Thoracic aorta (tissue), 2 donors: ENCODE measurements around the gene COL13A1. TPM values are rescaled to one million over a fixed set of nuclear protein-coding genes. Genes with fewer than 3 reads are reported as not detected.

Experiments used
- ATAC-seq: fragments of 150-250 bp; one replicate; pipeline ENCODE4 v1.8.0; 2017; ENCODE audit warnings: low read depth; ENCODE audit not compliant: insufficient number of reproducible peaks, low FRiP score
- DNase-seq: peaks from one replicate; pipeline ENCODE4 v3.0.0-alpha.2; 2020; ENCODE audit warnings: low spot score
- H3K27ac ChIP-seq, 2 donors: fragments of 200-600 bp; sonication (generic); 1 replicate in 1 of 2; 2 replicates in 1 of 2; pipeline ENCODE4 v1.5.1; 2016; ENCODE audit warnings: mild to moderate bottlenecking in 2 of 2, moderate library complexity in 2 of 2
- H3K27me3 ChIP-seq: fragments of 200-600 bp; sonication (generic); replicated peaks from 2 replicates; pipeline ENCODE4 v1.6.0; 2016; ENCODE audit warnings: mild to moderate bottlenecking; ENCODE audit not compliant: insufficient read depth
- H3K36me3 ChIP-seq: fragments of 200-600 bp; sonication (generic); one replicate; pipeline ENCODE4 v1.5.1; 2016
- H3K4me1 ChIP-seq, 2 donors: fragments of 200-600 bp; sonication (generic); 1 replicate in 1 of 2; 2 replicates in 1 of 2; pipeline versions ENCODE4 v1.5.1 to v1.6.0; 2016; ENCODE audit warnings: low read depth in 2 of 2, mild to moderate bottlenecking in 1 of 2; ENCODE audit not compliant: control insufficient read depth in 1 of 2
- H3K4me3 ChIP-seq: fragments of 200-600 bp; sonication (generic); 2 replicates; pipeline ENCODE4 v1.5.1; 2016; ENCODE audit warnings: mild to moderate bottlenecking
- H3K9me3 ChIP-seq: fragments of 200-600 bp; sonication (generic); 2 replicates; pipeline ENCODE4 v1.5.1; 2016
- CTCF ChIP-seq: fragments of 200-600 bp; sonication (generic); IDR thresholded peaks from one replicate; pipeline ENCODE4 v1.5.1; 2019; ENCODE audit warnings: antibody characterized with exemption
- total RNA-seq, 2 donors: library from RNA; depleted of rRNA; stranded (reverse); fragments of >200 nt; gene quantifications; one replicate each; pipeline versions ENCODE4 v1.1.0 to v1.2.3, GENCODE V29; 2016

Gene COL13A1
- total RNA-seq, 2 donors from 2014 or later = 23.1 to 34.1 TPM

GRCh38 chr10:69963178-69963834 is 161.6 kb downstream of the COL13A1 start:
- Histone ChIP-seq H3K9me3 (no peaks in the 10 kb centered on the region), H3K4me3 (no peak overlapping the region), H3K36me3 (no peaks in the 10 kb centered on the region), H3K27ac (no peak overlapping the region), H3K27me3 (no peaks in the 10 kb centered on the region), H3K4me1 (peaks cover 4 to 8% of the 10 kb centered on the region in 2 donors)
- no peak for ATAC-seq
- DNase-seq = no peak
- TF ChIP-seq CTCF = no peak

GRCh38 chr10:69963835-69964710 is 162.4 kb downstream of the COL13A1 start:
- Histone ChIP-seq H3K27ac (no peak overlapping the region), H3K27me3 (no peaks in the 10 kb centered on the region), H3K4me1 (peaks cover 4 to 8% of the 10 kb centered on the region in 2 donors), H3K4me3 (no peak overlapping the region), H3K9me3 (no peaks in the 10 kb centered on the region), H3K36me3 (no peaks in the 10 kb centered on the region)
- ATAC-seq (no peak), DNase-seq (no peak)
- TF ChIP-seq CTCF = no peak

- peaks cover 4 to 8% of the 10 kb centered on the region in 2 donors for H3K4me1 ChIP-seq
- TF ChIP-seq CTCF = no peak
- H3K27me3 ChIP-seq = no peaks in the 10 kb centered on the region
- H3K9me3 ChIP-seq = no peaks in the 10 kb centered on the region
- H3K27ac ChIP-seq = no peak overlapping the region
- no peak overlapping the region for H3K4me3 ChIP-seq
- no peak for DNase-seq
- ATAC-seq = no peak
- no peaks in the 10 kb centered on the region for H3K36me3 ChIP-seq
Measured at GRCh38 chr10:69965086-69965485, 163.4 kb downstream of the COL13A1 start.

GRCh38 chr10:69965919-69966662 is 164.4 kb downstream of the COL13A1 start:
- no peak overlapping the region for H3K4me3 ChIP-seq
- TF ChIP-seq CTCF = no peak
- H3K36me3 ChIP-seq = no peaks in the 10 kb centered on the region
- no peaks in the 10 kb centered on the region for H3K9me3 ChIP-seq
- H3K27ac ChIP-seq = no peak overlapping the region
- no peak for ATAC-seq
- H3K27me3 ChIP-seq = no peaks in the 10 kb centered on the region
- peaks cover 4 to 8% of the 10 kb centered on the region in 2 donors for H3K4me1 ChIP-seq
- no peak for DNase-seq

- H3K4me1 ChIP-seq = peaks cover 4 to 8% of the 10 kb centered on the region in 2 donors
- no peaks in the 10 kb centered on the region for H3K9me3 ChIP-seq
- no peak for TF ChIP-seq CTCF
- no peak for ATAC-seq
- no peaks in the 10 kb centered on the region for H3K27me3 ChIP-seq
- no peaks in the 10 kb centered on the region for H3K36me3 ChIP-seq
- H3K4me3 ChIP-seq = no peak overlapping the region
- DNase-seq = no peak
- no peak overlapping the region for H3K27ac ChIP-seq
Measured at GRCh38 chr10:69968830-69969229, 167.1 kb downstream of the COL13A1 start.
